A549 treated with dexamethasone at 1 μM for 4 hours (cell line): Measurements from ENCODE around the gene IRF3. TPM values are rescaled to one million over a fixed set of nuclear protein-coding genes. Genes with fewer than 3 reads are reported as not detected.

ENCODE experiments used
- total RNA-seq: library from RNA; stranded (reverse); fragments of 200-300 nt; extraction: Qiagen RNA extraction; gene quantifications from 5 replicates; pipeline ENCODE4 v1.2.3, GENCODE V29; 2022

The IRF3 gene
- total RNA-seq = 67.8 to 112 TPM (median 100 TPM) in 5 replicates

GRCh38 chr19:49665351-49666119 is at the start of gene IRF3, which contains the start of gene BCL2L12:
Gene IRF3, minus strand, starts transcription at chr19:49665857. Its CDS starts 1,019 bp downstream, at chr19:49664838.
Gene BCL2L12, plus strand, starts transcription at chr19:49665933. Its CDS starts 760 bp downstream, at chr19:49666693.

GRCh38 chr19:49690656-49691242 is 25.1 kb upstream of the IRF3 start, which contains the start of gene CPT1C:
Gene CPT1C, plus strand, starts transcription at chr19:49691116. Its CDS starts 1,137 bp downstream, at chr19:49692253.

DNA sequence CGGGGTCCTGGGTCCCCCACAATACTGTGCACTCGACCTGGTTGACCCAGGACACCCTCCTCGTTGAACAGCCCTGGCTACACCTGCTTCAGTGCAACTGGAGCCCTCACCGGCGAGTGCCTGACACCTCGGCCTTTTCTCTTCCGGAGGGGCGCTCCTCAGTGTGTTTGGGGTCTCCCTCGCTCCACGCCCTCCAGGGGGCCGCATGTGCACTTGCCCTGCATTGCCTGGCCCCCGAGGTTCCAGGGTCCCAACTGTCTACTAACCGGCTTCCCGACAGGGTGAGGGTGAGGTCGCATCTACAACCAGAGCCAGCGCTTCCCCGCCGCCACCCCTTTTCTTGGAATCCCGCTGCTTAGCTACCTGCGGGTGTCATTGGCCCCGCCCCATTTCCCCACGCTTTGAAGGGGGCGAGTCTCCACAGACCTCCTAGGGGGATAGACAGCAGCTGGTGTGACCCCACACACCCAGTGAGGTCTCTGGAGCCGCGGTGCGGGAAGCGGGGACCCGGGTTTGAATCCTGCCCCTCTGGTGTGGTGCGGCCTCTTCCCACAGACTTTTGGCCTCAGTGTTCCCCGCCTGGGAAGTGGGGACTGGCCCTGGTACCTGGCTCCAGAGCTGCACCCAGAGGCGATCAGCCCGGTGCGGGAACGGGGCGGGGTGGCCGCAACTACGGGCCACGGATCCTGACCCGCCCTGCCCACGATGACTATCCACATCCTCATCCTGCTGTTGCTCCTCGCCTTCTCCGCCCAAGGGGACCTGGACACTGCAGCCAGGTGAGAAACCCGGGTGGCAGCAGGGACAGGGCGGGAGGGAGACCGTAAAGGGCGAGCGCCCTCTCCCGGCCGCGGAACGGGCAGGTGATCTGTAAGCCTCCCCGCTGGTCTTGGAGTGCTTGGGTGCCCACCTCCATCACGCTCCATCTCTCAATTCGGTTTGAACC is 23.7 kb upstream of the IRF3 start, which contains the start of gene ADM5:
ADM5 (plus strand) TSS at position 462 of the 946 bp plus-strand sequence; CDS start at position 706, 244 bp downstream.

GRCh38 chr19:49677231-49677900 is 11.7 kb upstream of the IRF3 start, which contains the start of gene PRMT1:
Gene PRMT1, plus strand, starts transcription at chr19:49677271. Its CDS starts 10 bp downstream, at chr19:49677281.

GRCh38 chr19:49641688-49642491 is 23.8 kb downstream of the IRF3 start, which contains the start of gene SCAF1:
Gene SCAF1, plus strand, starts transcription at chr19:49642209. Its CDS starts 2,818 bp downstream, at chr19:49645027.

DNA sequence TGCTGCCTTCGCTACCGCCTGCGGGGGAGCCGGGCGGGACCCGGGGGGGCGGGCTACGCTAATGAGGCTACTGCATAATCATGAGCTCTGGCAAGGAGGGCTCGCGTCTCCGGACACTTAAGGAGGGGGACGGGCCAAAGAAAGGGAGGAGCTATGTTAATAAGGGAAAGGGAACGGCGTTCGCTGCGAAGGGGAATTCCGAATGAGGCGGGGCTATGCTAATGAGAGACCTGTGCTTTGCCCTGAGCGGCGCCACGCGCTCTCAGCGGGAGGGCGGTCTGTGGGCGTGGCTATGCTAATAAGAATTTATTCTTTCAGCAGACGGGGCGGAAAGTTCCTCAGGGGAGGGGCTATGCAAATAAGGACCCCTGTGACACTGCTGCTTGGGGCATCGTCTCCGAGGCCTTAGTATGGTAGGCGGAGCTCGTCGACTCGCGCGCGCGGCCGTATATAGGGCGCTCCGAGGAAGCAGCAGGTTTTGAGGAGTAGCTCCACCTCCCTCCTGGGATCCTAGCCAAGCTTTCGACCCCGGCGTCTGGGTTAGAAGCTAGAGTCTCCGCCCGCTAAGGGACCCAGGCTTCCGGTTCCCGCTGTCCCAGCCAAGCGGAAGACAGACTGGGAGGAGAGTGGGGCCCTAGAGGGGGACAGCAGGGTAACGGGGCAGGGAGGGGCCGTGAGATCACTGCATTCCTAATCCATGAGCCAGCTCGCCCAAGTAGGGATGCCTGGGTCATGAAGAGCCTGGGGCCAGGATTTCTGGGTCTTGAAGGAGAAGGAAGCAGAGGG is 25.4 kb downstream of the IRF3 start, which contains the start of gene RRAS:
RRAS (minus strand) TSS at position 31 of the 786 bp plus-strand sequence. CDS start 45 bp downstream, outside the sequence.

Other genes with a start within 250 kb of the IRF3 start
- gene PTH2, start 242.4 kb downstream of the IRF3 start, total RNA-seq = not detected in 5 replicates
- 0.17 to 0.40 TPM (median 0.23 TPM) in 5 replicates for gene GFY, start 240.5 kb downstream of the IRF3 start, total RNA-seq
- 0.23 to 0.76 TPM (median 0.57 TPM) in 5 replicates for gene SLC17A7, start 224.3 kb downstream of the IRF3 start, total RNA-seq
- gene PIH1D1, start 214.0 kb downstream of the IRF3 start, total RNA-seq = 81.5 to 86.8 TPM (median 85.6 TPM) in 5 replicates
- 13.0 to 27.7 TPM (median 23.9 TPM) in 5 replicates for gene ALDH16A1, start 212.6 kb downstream of the IRF3 start, total RNA-seq
- 0.94 to 1.6 TPM (median 1.2 TPM) in 5 replicates for gene FLT3LG, start 191.6 kb downstream of the IRF3 start, total RNA-seq
- gene RPL13A, start 178.2 kb downstream of the IRF3 start, total RNA-seq = 3,612 to 4,177 TPM (median 3,742 TPM) in 5 replicates
- gene RPS11, start 169.4 kb downstream of the IRF3 start, total RNA-seq = 3,652 to 4,941 TPM (median 3,741 TPM) in 5 replicates
- 25.0 to 32.5 TPM (median 28.0 TPM) in 5 replicates for gene FCGRT, start 153.2 kb downstream of the IRF3 start, total RNA-seq
- gene RCN3, start 137.9 kb downstream of the IRF3 start, total RNA-seq = 1.5 to 3.5 TPM (median 2.6 TPM) in 5 replicates
- 90.9 to 110 TPM (median 106 TPM) in 5 replicates for gene NOSIP, start 85.3 kb downstream of the IRF3 start, total RNA-seq
- 0.62 to 0.97 TPM (median 0.64 TPM) in 5 replicates for gene PRRG2, start 84.5 kb downstream of the IRF3 start, total RNA-seq
- 25.0 to 45.9 TPM (median 44.1 TPM) in 5 replicates for gene PRR12, start 74.7 kb downstream of the IRF3 start, total RNA-seq
- gene RRAS, start 25.7 kb downstream of the IRF3 start, total RNA-seq = 105 to 170 TPM (median 157 TPM) in 5 replicates
- gene SCAF1, start 23.6 kb downstream of the IRF3 start, total RNA-seq = 39.2 to 76.5 TPM (median 69.9 TPM) in 5 replicates
- 56.1 to 64.2 TPM (median 59.7 TPM) in 5 replicates for gene BCL2L12, start 76 bp upstream of the IRF3 start, total RNA-seq
- gene PRMT1, start 11.4 kb upstream of the IRF3 start, total RNA-seq = 394 to 431 TPM (median 409 TPM) in 5 replicates
- gene ADM5, start 23.7 kb upstream of the IRF3 start, total RNA-seq = 3.0 to 5.7 TPM (median 5.0 TPM) in 5 replicates
- gene CPT1C, start 25.3 kb upstream of the IRF3 start, total RNA-seq = 11.3 to 13.2 TPM (median 12.1 TPM) in 5 replicates
- gene TSKS, start 97.4 kb upstream of the IRF3 start, total RNA-seq = not detected in 5 replicates
- 38.6 to 62.6 TPM (median 60.1 TPM) in 5 replicates for gene AP2A1, start 101.1 kb upstream of the IRF3 start, total RNA-seq
- 12.7 to 14.1 TPM (median 13.9 TPM) in 5 replicates for gene FUZ, start 147.4 kb upstream of the IRF3 start, total RNA-seq
- gene MED25, start 152.4 kb upstream of the IRF3 start, total RNA-seq = 41.8 to 70.4 TPM (median 65.8 TPM) in 5 replicates
- 108 to 147 TPM (median 141 TPM) in 5 replicates for gene PTOV1, start 185.3 kb upstream of the IRF3 start, total RNA-seq
- gene PNKP, start 201.7 kb upstream of the IRF3 start, total RNA-seq = 28.8 to 56.1 TPM (median 43.1 TPM) in 5 replicates
- 65.8 to 131 TPM (median 114 TPM) in 5 replicates for gene AKT1S1, start 211.5 kb upstream of the IRF3 start, total RNA-seq
- 17.1 to 22.6 TPM (median 21.4 TPM) in 5 replicates for gene TBC1D17, start 211.8 kb upstream of the IRF3 start, total RNA-seq
- 0.40 to 0.94 TPM (median 0.62 TPM) in 5 replicates for gene IL4I1, start 231.0 kb upstream of the IRF3 start, total RNA-seq